Activated CD8-positive, alpha-beta memory T cell treated with anti-CD3 and anti-CD28 coated beads, Interleukin-2, amount 50 U/mL, for 24 hours (primary cell): ENCODE data around the gene ELP4.

ENCODE experiments used
- DNase-seq: peaks from one replicate; pipeline ENCODE4 v3.0.0-alpha.2; 2020; ENCODE audit errors: extremely low read depth

The ELP4 gene

DNA sequence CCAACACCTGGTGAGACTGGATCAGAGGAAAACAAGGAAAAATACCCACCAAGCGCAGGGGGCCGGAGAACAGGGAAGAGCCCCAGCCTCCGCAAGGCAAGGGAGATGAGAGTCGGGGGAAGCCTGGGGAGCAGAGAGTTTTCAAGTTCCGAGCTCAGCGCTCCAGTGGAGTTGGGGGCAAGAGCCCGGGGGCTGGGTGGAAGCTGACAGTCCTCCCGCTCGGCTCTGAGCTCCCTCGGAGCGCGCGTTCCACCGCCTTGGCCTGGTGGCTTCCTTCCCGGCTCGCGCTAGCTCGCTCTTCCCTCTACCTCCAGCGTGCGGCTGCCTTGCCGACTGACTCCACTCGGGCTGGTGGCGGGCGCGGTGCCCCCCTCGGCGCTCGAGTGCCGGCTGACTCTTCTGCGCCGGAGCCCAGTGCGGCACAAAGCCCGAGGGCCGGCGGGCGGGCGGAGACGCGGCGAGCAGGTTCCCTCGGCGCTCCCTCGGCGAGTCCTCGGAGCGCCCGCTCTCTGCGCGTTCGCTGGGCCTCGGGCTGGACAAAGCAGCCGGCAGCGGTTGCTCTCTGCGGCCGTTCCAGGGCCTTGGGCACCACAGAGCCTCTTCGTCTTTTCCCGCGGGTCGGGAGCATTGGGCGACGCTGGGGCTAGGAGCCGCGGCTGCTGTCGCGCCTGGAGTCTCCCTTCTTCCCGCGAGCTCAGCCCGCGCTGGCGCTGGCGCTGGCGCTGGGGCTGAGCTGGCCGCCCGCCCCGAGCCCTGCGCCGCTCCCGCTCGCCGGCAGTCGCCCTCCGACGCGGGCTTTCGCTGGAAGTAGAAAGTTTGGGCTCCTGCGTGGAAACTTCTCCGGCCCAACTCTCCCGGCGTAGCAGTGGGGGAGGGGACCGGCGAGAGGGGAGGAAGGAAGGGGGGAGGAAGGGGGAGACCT, 300.6 kb downstream of the ELP4 start:
- DNase-seq = no peak

DNA sequence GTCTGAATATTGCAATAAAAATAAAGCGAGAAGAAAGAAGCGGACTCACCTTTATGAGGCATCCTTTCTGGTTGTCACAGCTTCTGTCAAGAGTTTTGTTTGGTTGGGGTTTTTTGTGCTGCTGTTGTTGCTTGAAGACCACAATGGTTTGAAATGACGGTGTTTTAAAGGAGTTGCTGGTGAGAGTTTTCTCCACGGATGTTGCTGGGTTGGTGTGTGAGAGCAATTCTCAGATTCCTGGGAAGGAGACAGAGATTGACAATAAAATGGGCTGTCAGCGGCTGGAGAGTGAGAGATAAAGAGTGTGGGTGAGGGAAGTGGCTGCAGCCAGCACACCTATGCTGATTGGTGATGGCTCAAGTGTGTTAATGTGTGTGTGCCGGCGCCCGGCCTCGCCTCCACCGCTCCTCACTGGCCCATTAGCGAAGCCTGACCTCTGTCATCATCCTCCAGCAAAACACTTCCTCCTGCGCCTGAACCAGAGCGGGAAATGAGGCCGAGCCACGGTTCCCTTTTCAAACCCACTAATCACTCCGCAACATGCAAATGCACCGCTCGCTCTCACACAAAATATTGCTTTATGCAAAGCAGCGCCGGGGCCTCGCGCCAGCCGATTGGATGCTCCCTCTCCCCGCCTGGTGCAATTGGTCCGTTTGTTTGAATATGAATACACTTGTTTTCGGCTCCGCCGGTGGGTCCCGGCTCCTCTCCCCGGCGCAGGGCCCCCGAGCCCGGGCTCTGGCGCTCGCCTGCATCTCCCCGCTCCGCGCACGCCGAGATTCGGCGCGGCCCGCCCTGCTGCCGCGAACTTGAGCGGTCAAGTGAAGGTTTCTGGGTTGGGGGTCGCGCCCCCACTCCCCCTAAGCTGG, 301.4 kb downstream of the ELP4 start, which contains the start of gene PAX6:
PAX6 (minus strand) TSS at position 544 of the 869 bp plus-strand sequence. CDS start 4,911 bp downstream, outside the sequence.
- no peak for DNase-seq

DNA sequence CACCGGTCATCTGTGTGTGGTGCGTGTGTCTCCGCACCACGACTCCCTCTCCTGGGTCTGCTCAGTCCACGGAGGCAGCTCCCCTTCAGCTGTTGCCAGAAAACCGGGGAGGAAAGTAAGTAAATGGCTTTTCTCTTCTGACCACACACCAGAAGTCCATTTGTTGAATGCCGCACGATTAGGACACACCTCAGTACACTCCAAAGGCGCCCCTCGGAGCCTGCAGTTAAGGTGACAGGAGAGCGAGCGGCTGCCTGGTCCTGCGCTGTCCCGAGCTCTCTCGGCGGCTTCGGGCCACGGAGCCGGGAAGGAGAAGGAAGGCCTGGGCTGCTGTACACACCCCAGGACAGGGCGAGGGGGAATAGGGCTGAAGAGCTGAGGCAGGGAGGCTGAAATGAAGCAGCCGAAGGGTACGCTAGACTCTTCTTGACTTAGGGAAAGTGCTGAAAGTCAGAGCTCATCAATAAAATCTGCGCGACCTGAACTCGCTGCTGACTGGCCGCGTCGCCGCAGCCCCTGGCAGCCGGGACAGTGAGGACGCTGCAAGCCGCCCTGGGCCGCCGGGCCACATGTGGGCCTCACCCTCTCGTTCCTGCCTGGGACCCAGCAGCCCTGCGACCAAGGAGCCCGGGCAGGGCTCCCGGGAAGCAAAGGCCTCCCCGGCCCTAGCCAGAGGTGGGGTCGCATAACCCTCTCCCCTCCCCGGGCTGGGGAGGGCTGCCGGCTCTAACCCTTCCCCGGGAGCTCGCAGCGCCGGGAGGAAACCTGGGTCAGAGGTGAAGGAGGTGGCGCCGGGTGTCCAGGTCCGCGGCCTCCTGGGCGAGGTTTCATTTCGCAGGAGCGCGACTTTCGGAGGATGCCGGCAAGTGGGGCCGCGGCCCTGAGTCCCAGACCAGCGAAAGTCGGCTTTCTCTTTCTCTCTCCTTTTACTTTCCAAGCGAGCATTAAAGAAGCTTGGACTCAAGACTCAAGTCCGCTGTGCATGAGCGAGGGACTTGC, 303.1 kb downstream of the ELP4 start:
- no peak for DNase-seq

DNA sequence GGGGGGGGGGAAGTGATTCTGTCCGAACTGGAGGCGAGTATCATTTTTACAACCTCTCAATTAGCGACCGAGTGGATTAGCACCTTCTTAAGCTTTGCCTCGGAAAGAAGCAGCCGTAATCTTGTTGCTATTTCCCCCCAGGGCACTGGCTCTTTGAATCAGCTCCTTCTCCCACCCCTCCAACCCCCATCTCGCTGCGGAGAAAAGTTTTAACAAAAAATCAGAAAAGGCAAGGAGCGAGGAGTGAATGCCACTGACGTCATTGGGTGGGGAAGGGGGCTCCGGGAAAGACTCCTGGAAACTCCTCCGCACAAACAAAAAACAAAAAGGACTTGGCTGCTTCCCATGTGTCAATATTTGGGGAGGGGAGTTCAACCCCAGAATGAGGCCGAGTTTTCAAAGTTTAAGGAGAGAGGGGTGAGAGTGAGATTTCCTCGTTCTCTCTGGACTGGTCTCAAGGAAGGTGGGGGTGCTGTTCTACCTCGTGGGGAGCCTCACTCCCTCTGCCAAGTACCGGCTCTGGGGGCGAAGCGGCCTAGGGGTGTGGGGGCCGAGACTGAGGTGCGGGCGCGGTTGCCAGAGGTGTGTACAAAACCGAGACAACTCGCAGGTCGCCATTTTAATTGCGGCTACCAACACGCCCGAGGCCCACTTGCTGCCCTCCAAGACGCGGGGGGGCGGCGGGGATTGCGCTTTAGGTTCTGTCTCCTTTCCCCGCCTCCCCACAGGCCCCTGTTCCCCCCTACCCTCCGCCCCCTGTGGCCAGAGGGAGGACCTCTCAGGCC, 304.0 kb downstream of the ELP4 start:
- DNase-seq = no peak

DNA sequence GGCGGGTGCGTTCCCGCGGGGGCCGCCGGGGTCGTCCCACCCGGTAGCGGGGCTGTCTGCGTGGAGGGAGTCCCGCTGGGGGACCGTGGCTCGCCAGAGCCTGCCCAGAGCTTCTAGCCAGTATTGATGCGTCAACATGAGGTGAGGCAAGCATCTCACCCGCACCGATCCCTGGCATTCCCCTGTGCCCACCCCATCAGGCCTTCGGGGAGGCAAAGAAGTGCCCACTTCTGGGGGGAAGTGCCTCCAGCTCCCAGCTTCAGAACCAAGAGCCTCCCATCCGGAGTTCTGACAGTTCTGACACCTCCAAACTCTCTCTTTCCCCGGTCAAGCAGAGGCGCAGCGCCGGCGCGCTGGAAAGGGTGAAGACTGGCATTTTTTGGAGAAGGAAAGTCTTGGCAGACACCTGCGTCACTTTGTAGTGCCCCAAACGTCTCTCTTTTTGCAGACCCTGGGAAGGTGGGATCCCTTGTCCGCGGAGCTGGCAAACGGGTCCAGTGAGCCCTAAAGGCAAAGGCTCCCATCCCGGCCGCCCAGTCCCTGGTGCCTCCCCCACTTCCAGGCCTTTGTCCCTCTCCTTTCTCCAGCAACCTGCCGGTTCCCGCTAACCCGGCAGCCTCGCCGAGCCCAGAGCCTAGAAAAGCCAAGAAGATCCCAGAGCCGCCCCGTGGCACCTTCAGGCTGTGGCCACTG, 304.8 kb downstream of the ELP4 start:
- no peak for DNase-seq

DNA sequence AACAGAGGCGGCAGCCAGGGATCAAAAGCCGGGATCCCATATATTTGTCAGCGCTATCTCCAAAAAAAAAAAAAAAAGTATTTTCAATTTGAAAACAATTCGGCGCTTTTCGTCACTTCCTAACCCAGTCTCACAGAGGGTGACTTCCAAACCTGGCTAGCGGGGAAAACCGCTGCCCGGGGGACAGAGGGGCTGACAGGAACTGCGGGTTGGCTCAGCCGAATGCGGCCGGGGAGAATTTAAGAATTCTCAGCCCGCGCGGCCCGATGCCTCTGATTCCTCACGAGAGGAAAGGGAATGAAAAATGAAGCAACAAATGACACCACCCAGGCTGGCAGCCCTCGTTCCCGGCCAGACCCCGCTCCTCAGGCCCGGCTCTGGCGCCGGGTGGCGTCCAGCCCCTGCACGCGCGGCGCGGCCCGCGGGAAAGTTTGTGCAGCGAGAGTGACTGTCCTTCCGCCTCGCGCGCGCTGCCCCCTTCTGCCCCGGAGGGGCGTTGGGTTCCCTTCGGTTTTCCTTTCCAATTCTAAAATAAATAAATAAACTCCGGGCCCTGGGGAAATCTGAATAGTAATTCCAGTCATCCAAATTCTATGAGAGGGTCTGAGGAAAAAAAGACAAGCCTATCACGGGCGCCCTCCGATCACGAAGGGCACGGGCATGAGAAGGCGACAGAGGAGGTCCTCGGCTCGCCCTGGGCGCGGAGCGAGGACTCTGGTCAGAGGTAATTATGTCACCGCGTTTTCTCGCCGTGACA, 306.3 kb downstream of the ELP4 start:
- no peak for DNase-seq

DNA sequence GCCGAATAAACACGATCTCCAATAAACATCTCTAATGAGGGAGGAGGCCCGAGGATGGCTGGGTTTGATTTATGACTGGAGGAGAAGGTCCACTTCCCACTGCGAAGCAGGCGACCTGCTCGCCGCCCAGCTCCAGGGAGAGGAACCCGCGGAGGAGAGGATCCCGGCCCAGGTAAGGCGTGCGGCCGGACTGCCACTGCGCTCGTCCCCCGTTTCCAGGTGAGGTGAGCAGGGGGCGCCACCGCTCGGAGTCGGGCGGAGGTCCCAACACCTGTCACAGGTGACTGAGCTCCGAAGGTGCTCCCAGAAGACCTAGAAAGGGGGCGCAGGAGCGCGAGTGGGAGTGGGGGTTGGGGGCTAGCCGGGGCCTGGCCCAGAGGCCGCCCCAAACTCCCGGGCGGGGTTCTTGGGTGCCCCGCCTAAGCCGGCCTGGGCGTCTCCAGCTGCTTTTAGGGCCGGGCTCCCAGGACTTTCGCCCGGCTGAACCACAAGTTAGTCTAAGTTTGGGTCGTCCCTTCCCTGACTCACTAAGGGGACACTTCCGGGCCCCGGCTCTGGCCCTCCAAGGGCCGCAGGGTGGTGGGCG, 307.0 kb downstream of the ELP4 start:
- no peak for DNase-seq

DNA sequence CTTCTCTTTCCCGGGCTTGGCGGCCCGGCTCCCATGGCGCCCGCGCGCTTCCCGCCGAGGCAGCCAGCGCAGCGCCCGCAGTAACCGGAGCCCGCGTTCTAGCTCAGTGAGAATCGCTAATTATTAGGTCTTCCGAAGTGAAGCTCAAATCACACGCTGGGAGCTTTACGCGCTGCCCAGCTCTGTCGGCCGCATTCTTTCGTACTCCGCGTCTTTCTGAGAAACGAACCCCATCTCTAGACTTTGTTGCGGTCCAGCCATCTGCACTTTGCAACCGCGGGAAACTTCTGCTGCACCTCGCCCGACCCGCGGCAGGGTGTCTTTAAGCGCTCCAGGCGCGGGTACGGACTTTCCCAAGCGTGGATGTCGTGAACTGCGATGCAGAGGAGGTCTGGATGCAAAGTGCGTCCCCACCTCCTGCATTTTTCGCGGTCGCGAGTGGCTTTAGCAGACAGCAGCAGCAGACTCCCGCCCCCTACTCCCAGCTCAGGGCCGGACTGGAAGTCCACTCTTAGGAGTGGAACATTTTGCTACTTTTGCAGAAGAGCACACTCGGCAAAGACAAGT, 307.6 kb downstream of the ELP4 start:
- DNase-seq = no peak

DNA sequence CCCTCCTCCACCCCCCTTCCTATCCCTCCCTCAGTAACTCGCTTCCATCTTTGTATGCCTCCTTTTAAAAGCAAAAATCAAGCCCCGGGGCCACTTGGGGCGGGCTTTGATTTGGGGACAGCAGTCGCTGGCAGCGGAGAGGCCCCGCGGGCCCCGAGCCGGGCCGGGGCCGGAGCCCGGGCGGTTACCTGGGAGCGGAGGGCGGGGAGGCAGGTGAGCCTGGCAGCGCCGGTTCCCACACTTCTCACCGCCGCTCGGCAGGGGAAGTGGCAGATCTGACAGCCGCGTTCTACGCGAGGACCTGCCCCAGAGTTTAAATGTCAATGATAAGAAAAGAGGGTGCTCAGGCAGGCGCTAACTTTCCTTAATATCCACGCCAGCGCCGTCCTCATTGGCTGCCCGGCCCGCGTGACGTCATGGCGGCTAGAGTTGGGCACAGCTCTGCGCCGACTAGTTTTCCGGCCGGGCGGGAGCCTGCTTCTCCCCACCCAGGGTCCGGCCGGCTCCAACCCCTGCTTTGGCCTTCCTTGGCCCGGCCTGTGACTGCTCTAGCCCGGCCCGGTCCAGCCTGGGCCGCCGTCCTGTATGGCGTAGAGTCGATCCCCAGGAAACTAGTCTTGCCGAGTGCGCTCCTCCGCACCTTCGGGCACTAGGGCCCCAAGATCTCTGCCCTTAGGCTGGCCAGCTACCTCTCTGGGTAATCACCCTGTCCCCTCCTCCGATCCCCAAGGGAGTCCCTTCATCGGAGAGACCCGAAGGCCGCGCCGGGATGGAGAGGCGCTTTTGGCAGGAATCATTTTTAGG, 308.3 kb downstream of the ELP4 start:
- no peak for DNase-seq

DNA sequence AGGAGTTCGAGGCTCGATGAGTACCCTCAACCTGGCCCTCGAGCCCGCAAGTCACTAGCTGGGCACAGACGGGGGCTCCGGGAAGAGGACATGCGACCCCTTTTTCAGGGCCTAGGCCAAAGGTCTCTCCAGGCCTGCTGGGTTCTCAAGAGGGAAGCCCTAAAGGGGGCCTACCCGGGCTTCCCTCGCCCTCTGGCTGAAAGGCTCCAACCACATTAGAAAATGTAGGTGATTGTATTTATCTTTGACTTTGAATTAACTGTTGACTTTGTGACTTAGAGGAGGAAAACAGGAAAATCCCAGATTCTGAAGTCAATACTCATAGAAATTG, 308.8 kb downstream of the ELP4 start:
- DNase-seq = no peak

DNA sequence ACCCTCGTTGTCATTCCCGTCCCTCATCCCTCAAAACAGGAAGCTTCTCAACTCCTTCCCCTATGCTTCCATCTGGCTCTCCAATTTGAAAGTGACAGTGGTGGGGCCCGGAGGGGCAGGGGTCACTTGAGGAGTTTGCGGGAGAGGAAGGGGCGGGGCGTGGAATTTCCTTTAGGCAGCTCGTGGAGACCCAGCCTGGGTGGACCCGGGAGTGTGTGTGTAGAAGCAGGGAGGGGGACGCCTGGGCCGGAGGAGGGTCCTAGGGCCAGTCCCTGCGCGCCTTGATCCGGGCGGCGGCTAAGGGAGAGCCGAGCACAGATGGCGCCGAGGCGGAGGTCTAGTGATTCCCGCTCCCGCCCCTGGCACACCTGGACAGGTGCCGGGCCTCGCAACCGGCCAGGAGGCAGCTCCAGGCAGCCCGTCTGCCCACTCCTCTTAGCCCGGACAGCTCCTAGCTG, 309.3 kb downstream of the ELP4 start:
- no peak for DNase-seq

DNA sequence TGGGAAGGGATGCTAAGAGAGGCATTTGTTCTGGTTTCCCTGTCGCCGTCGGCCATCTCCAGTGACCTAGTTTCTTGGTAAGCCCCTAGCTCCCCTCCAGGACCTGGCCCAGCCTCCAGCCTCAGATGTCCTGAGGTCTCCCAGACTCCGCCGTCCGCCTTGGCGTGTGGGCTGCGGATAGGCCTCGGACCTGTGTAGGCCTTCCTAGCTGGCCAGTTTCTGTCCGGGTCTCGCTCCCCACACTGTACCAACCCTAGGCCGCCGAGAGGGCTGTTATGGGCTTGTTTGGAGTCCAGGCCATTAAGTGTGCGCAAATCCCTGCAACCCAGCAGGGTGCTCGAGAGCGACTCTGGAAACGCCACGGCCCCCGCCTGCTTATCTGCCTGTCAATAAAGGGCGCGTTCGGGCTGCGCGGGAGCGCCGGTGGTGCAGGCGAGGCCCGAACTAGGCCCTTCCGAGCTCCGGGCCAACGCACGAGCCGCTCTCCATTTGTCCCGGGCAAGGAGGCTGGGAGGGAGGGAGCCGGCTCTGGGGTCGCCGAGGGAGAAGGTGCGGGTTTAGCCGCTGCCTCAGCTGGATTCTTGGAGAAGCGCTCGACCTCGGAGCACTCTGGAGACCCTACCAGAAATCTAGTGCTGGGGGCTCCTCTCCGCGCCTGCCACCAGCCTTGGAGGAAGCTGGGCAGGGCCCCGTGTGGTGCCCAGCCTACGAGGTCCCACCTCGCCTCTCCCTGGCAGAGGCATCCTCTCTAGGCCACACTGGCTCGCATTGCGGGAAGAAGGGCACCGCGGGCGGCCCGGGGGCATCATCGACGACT, 310.3 kb downstream of the ELP4 start:
- no peak for DNase-seq

DNA sequence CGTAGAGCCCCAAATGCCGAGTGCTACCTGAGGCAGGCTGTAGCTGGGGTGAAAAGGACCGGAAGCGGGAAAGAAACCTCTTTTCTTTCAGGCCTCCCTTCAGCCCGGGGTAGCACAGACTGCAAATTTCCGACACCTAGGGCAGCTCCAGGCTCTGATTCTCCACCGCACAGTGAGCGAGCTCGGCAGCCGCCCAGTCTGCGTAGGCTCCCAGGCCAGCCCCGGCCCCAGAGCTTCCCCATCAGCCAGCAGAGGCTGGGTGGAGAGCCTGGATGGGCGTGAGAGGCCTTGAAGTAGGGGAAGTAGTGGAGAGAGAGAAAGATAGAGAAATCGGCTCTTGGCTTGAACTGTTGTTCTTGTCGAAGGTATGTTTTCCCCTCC, 310.9 kb downstream of the ELP4 start:
- no peak for DNase-seq

DNA sequence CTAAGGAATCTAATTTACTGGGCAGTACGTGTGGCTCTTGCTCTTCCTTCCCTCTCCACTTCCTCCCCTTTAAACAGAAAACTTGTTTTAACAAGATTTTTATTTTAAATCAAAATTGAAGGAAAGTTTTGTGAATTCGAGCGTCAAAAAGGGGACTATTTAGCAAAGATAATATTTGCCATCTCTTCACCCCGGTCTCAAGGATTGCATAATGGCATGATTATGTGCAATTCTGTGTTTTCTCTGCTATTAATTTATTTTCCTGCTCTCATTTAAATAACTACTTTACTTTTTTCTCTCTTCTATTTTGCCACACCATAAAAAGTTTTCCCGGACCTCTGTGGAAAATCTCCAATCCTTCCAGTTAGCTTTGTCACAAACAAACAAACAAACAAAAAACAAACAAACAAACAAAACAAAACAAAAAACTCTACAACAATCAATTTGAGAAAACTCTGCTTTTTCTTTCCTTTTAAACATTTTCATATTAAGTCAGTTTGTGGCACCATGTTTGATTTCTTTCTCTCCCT, 311.7 kb downstream of the ELP4 start:
- DNase-seq = no peak

DNA sequence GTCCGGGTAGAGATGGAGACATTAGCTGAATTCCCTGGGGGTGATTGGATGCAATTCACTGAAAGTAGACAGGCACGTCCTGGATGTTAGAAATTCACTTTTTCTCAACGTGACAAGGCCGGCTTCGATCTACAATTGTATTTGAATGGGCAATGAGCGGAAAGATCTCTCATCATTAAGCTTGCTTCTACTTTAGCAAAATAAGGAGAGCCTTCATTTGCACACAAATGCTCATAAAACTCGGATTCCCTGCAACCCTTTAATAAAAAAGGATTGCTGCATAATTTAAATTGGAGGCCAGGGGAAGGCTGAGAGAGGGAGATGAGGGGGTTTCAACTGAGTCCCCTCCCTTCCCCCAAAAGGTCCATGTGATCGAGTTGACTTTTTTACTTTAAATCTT, 312.2 kb downstream of the ELP4 start:
- no peak for DNase-seq

DNA sequence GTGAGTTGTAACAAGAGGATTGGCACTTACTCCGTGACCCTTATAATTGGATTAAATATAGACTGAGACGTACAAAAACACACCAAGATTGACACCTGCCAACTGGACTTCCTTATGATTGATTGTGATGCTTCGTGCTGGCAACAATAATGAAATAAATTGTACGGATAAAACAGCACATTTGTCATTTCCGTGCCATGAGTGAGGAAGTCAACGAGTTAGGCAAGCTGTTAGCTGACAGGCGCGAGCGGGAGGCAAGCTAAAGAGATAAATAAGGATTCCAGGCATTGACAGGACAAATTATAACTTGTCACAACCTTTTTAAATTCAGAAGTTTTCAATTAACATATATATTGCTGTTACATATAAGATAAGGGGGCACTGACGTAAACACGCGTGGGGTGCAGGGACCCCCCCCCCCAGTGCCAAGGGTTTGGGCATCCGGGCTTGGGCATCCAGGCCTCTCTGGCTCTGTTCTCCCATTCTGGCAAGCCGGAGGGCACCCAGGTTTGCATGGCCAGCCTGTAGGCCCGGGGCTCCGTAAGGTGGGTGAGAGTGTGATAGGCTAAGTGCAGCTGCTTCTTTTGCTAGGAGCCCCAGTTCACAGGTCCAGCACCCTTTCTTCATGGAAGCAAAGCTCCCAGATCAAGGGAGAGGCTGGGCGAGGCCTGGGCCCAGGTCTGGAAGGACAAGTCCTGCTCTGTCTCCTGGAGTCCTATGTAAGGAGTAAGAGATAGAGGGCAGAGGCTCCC, 312.8 kb downstream of the ELP4 start:
- no peak for DNase-seq
